HCT116 (cell line): ENCODE measurements around the gene CAPN5. TPM values are rescaled to one million over a fixed set of nuclear protein-coding genes. Genes with fewer than 3 reads are reported as not detected.
A peak's percentile ranks its signal among the peaks of the same experiment; 100 is the strongest.

Experiments used
- ATAC-seq: fragments of 200-7000 bp; cut with Tn5 transposase; 2 replicates; pipeline ENCODE4 v1.9.1; 2020; ENCODE audit warnings: mild to moderate bottlenecking, moderate library complexity
- BruUV-seq: library from RNA; stranded (reverse); fragments of 400-500 nt; replicated peaks from 2 replicates; lab custom pipeline; 2021; lab: Mats Ljungman, UMichigan
- CTCF ChIA-PET: fragments of 300-600 bp; sonication (Branson Sonifier 250); formaldehyde crosslinking; loops from one replicate; lab custom pipeline; 2021; ENCODE audit warnings: antibody characterized with exemption; lab: Charles Lee
- POLR2A ChIA-PET: fragments of 300-600, 350-600 bp; sonication (Branson Sonifier 250); formaldehyde crosslinking; loops from one replicate; lab custom pipeline; 2021; ENCODE audit warnings: antibody characterized with exemption; lab: Charles Lee
- RAD21 ChIA-PET, 2 experiments: fragments of 300-600 bp; sonication (Branson Sonifier 250); formaldehyde crosslinking; loops; one replicate each; lab custom pipeline; 2023; ENCODE audit warnings: low total read pairs in 2 of 2; ENCODE audit not compliant: uncharacterized antibody in 2 of 2, unreplicated experiment in 2 of 2, low non-redundant PET in 1 of 2; lab: Charles Lee
- DNase-seq: peaks from one replicate; pipeline ENCODE4 v3.0.0-alpha.2; 2010; ENCODE audit warnings: low read depth, low spot score
- H2AFZ ChIP-seq: fragments of 200-600 bp; shearing (Covaris generic), sonication (generic); 2 replicates; pipeline ENCODE4 v1.6.1; 2017; ENCODE audit warnings: low read depth, mixed run types, mixed read lengths, antibody characterized with exemption, low read length; ENCODE audit not compliant: poor library complexity, severe bottlenecking
- H3K27ac ChIP-seq: 2 replicates; pipeline ENCODE4 v1.5.1; 2012; ENCODE audit warnings: low read depth, low read length
- H3K27me3 ChIP-seq: fragments of 200-600 bp; sonication (generic); 2 replicates; pipeline ENCODE4 v1.6.1; 2016; ENCODE audit warnings: mixed run types, low read length, mixed read lengths; ENCODE audit not compliant: insufficient read depth
- H3K36me3 ChIP-seq, 2 experiments: fragments of 200-500 bp in 1 of 2; fragments of 200-600 bp in 1 of 2; sonication (Bioruptor generic) in 1 of 2; sonication (generic) in 1 of 2; 2 replicates each; pipeline versions ENCODE4 v1.5.1 to v1.6.1; 2014 to 2016; ENCODE audit warnings: low read length in 2 of 2, inconsistent platforms in 1 of 2, mixed read lengths in 1 of 2, mixed run types in 1 of 2; ENCODE audit not compliant: insufficient read depth in 2 of 2, control insufficient read depth in 1 of 2
- H3K4me1 ChIP-seq, 2 experiments: fragments of 200-600 bp in 1 of 2; sonication (generic) in 1 of 2; 2 replicates each; pipeline versions ENCODE4 v1.5.1 to v1.6.1; 2012 to 2017; ENCODE audit warnings: low read length in 2 of 2, inconsistent platforms in 1 of 2, mild to moderate bottlenecking in 1 of 2, mixed read lengths in 1 of 2, mixed run types in 1 of 2, moderate library complexity in 1 of 2; ENCODE audit not compliant: insufficient read depth in 2 of 2, control insufficient read depth in 1 of 2
- H3K4me2 ChIP-seq: fragments of 200-600 bp; sonication (generic); 2 replicates; pipeline ENCODE4 v1.6.1; 2017; ENCODE audit warnings: mixed run types, low read length, mixed read lengths
- H3K4me3 ChIP-seq, 2 experiments: fragments of 200-600 bp in 1 of 2; sonication (generic) in 1 of 2; replicated peaks in 1 of 2; 2 replicates each; pipeline ENCODE4 v1.5.1; 2011 to 2016; ENCODE audit warnings: low read length in 2 of 2, control low read depth in 1 of 2, low read depth in 1 of 2, mild to moderate bottlenecking in 1 of 2, mixed read lengths in 1 of 2, mixed run types in 1 of 2
- H3K79me2 ChIP-seq: fragments of 200-600 bp; sonication (generic); 2 replicates; pipeline ENCODE4 v1.6.1; 2017; ENCODE audit warnings: mild to moderate bottlenecking, mixed run types, low read length, moderate library complexity, mixed read lengths; ENCODE audit not compliant: insufficient read depth
- H3K9ac ChIP-seq: fragments of 200-600 bp; sonication (generic); 2 replicates; pipeline ENCODE4 v1.6.1; 2016; ENCODE audit warnings: low read length, mixed read lengths
- H3K9me2 ChIP-seq: fragments of 200-600 bp; sonication (generic), shearing (Covaris generic); 2 replicates; pipeline ENCODE4 v1.6.1; 2017; ENCODE audit warnings: mixed run types, mild to moderate bottlenecking, moderate library complexity; ENCODE audit not compliant: insufficient read depth
- H3K9me3 ChIP-seq, 2 experiments: fragments of 200-500 bp in 1 of 2; fragments of 200-600 bp in 1 of 2; sonication (Bioruptor generic) in 1 of 2; sonication (generic) in 1 of 2; 2 replicates each; pipeline ENCODE4 v1.6.1; 2014 to 2017; ENCODE audit warnings: low read length in 2 of 2, mixed read lengths in 2 of 2, inconsistent platforms in 1 of 2, low read depth in 1 of 2, mild to moderate bottlenecking in 1 of 2, mixed run types in 1 of 2, moderate library complexity in 1 of 2; ENCODE audit not compliant: control insufficient read depth in 1 of 2, insufficient read depth in 1 of 2
- H4K20me1 ChIP-seq: fragments of 200-600 bp; sonication (generic), shearing (Covaris generic); 2 replicates; pipeline ENCODE4 v1.6.1; 2017; ENCODE audit warnings: mixed run types, mild to moderate bottlenecking, moderate library complexity; ENCODE audit not compliant: insufficient read depth
- CEBPB ChIP-seq: IDR thresholded peaks from 2 replicates; pipeline ENCODE4 v1.6.1; 2012; ENCODE audit warnings: low read depth
- EGR1 ChIP-seq: IDR thresholded peaks from 2 replicates; pipeline ENCODE4 v1.6.1; 2012; ENCODE audit warnings: low read depth
- FOSL1 ChIP-seq: IDR thresholded peaks from 2 replicates; pipeline ENCODE4 v1.6.1; 2012; ENCODE audit warnings: low read depth
- SRF ChIP-seq: IDR thresholded peaks from 2 replicates; pipeline ENCODE4 v1.6.1; 2012; ENCODE audit warnings: low read depth
- intact Hi-C: fragments of 100-400 bp; cut with micrococcal nuclease; formaldehyde crosslinking; loops from 2 replicates; pipeline ENCODE4 v1.10.0; 2022
- total RNA-seq: library from RNA; stranded (reverse); gene quantifications from one replicate; pipeline ENCODE4 v1.2.1, GENCODE V29; 2021; ENCODE audit not compliant: unreplicated experiment
- TF ChIP-seq, protein P1 (sequence below), 3 experiments: fragments of 200-600 bp in 1 of 3; sonication (generic) in 1 of 3; IDR thresholded peaks in 2 of 3; conservative IDR thresholded peaks in 1 of 3; 2 replicates each; pipeline ENCODE4 v1.5.1; 2012 to 2017; ENCODE audit warnings: low read depth in 2 of 3, low read length in 2 of 3, antibody characterized with exemption in 1 of 3, borderline replicate concordance in 1 of 3, control low read depth in 1 of 3, mild to moderate bottlenecking in 1 of 3, mixed read lengths in 1 of 3, mixed run types in 1 of 3, moderate library complexity in 1 of 3; ENCODE audit not compliant: insufficient read depth in 1 of 3

CAPN5 gene
- total RNA-seq, 1 experiment from 2014 or later: 8.6 TPM

DNA sequence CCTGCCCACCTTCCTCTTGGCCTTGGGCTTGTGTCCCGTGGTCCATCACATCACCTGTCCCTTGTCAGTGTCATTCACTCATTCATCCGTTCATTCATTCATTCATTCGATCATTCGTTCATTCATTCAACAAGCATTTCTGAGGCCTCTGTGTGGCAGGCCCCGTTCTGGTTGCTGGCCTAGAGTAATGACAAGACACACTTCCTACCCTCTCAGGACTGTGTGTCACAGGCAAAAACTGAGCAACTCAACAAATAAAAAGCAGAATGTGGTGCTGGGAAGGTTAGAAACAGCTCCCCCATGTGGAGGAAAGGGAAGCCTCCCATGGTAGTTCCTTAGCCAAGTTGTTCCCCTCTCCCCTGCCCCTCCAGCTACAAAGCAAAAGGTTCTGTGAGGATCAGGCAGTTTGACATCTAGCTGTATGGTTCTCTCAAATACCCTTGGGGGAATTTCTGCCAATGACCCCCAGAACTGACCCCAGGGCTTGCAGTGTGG, 34.3 kb downstream of the CAPN5 start:
- Histone ChIP-seq H3K79me2 (no peaks in the 10 kb centered on the region), H3K27me3 (no peaks in the 10 kb centered on the region), H3K4me2 (no peak overlapping the region), H3K4me1 (peaks cover 0 to 3% of the 10 kb centered on the region in 2 experiments; a peak in 2 of 4 replicates), H4K20me1 (no peaks in the 10 kb centered on the region), H3K27ac (no peak overlapping the region), H3K36me3 (no peaks in the 10 kb centered on the region), H3K9ac (no peak overlapping the region), H3K4me3 (no peak overlapping the region), H3K9me3 (no peaks in the 10 kb centered on the region), H2AFZ (no peak overlapping the region), H3K9me2 (no peaks in the 10 kb centered on the region)
- ATAC-seq: peak; percentile 80
- CTCF ChIA-PET: interaction anchor here (0.7 to 1.9 kb wide), 9 partner anchors 9 to 182 kb away, joined by 3 to 14 read pairs (median 4); no protein-coding TSS in a partner anchor
- TF ChIP-seq EGR1: no peak
- no peak for TF ChIP-seq SRF
- no peak for TF ChIP-seq FOSL1
- TF ChIP-seq CEBPB: no peak
- TF ChIP-seq, protein P1, sequence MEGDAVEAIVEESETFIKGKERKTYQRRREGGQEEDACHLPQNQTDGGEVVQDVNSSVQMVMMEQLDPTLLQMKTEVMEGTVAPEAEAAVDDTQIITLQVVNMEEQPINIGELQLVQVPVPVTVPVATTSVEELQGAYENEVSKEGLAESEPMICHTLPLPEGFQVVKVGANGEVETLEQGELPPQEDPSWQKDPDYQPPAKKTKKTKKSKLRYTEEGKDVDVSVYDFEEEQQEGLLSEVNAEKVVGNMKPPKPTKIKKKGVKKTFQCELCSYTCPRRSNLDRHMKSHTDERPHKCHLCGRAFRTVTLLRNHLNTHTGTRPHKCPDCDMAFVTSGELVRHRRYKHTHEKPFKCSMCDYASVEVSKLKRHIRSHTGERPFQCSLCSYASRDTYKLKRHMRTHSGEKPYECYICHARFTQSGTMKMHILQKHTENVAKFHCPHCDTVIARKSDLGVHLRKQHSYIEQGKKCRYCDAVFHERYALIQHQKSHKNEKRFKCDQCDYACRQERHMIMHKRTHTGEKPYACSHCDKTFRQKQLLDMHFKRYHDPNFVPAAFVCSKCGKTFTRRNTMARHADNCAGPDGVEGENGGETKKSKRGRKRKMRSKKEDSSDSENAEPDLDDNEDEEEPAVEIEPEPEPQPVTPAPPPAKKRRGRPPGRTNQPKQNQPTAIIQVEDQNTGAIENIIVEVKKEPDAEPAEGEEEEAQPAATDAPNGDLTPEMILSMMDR (IDR thresholded peaks at IDR 0.05 in 2 of 3, conservative IDR thresholded peaks at IDR 0.05 in 1 of 3; ENCODE audit: borderline replicate concordance in 1 of 3, insufficient read depth in 1 of 3, low read depth in 2 of 3, low read length in 2 of 3): peak in 2 of 3 experiments; percentile 75 to 77; a peak in 5 of 6 replicates
- RAD21 ChIA-PET: interaction anchor here in 1 of 2 experiments (0.7 kb wide), 1 partner anchor 54 kb away, joined by 5 read pairs; no protein-coding TSS in a partner anchor
- no TSS peak for BruUV-seq
- intact Hi-C loops: no loop called here
- POLR2A ChIA-PET: interaction anchor here (0.8 kb wide), 1 partner anchor 27 kb away, joined by 3 read pairs; no protein-coding TSS in a partner anchor
- DNase-seq: no peak
